BE2C (cell line): Measurements from ENCODE around the gene NPTXR.

Source experiments
- DNase-seq: peaks from one replicate; pipeline ENCODE4 v3.0.0-alpha.2; 2020
- H3K27me3 ChIP-seq: fragments of 250-450 bp; sonication (Bioruptor Pico); 2 replicates; pipeline ENCODE4 v1.5.1; 2020; ENCODE audit warnings: mild to moderate bottlenecking
- H3K36me3 ChIP-seq: fragments of 250-450 bp; sonication (Bioruptor Pico); 2 replicates; pipeline ENCODE4 v1.5.1; 2020; ENCODE audit warnings: mild to moderate bottlenecking
- H3K4me1 ChIP-seq: fragments of 250-450 bp; sonication (Bioruptor Pico); 2 replicates; pipeline ENCODE4 v1.5.1; 2020
- H3K4me3 ChIP-seq: 2 replicates; pipeline ENCODE4 v1.5.1; 2011; ENCODE audit warnings: low read depth, low read length
- H3K9me3 ChIP-seq: fragments of 250-450 bp; sonication (Bioruptor Pico); 2 replicates; pipeline ENCODE4 v1.5.1; 2020
- CTCF ChIP-seq: IDR thresholded peaks from 2 replicates; pipeline ENCODE4 v1.5.1; 2012; ENCODE audit warnings: mild to moderate bottlenecking, low read depth, low read length

NPTXR gene

GRCh38 chr22:38867471-38868285 lies 23.9 kb upstream of the NPTXR start:
- H3K36me3 ChIP-seq: peaks cover 55% of the 10 kb centered on the region
- no peak for DNase-seq
- H3K4me1 ChIP-seq: peaks cover 51% of the 10 kb centered on the region
- H3K9me3 ChIP-seq: no peaks in the 10 kb centered on the region
- TF ChIP-seq CTCF: no peak
- no peak overlapping the region for H3K4me3 ChIP-seq
- H3K27me3 ChIP-seq: no peaks in the 10 kb centered on the region

GRCh38 chr22:38867124-38867455 lies 23.3 kb upstream of the NPTXR start:
- TF ChIP-seq CTCF: no peak
- DNase-seq: no peak
- Histone ChIP-seq H3K4me1 (peaks cover 53% of the 10 kb centered on the region), H3K36me3 (peaks cover 55% of the 10 kb centered on the region), H3K4me3 (no peak overlapping the region), H3K27me3 (no peaks in the 10 kb centered on the region), H3K9me3 (no peaks in the 10 kb centered on the region)

- H3K9me3 ChIP-seq: no peaks in the 10 kb centered on the region
- TF ChIP-seq CTCF: no peak
- no peaks in the 10 kb centered on the region for H3K27me3 ChIP-seq
- H3K36me3 ChIP-seq: peaks cover 55% of the 10 kb centered on the region
- DNase-seq: peak; percentile 71
- no peak overlapping the region for H3K4me3 ChIP-seq
- H3K4me1 ChIP-seq: peaks cover 56% of the 10 kb centered on the region
These were observed 22.7 kb upstream of the NPTXR start for GRCh38 chr22:38866399-38867123.

GRCh38 chr22:38866024-38866398 lies 22.2 kb upstream of the NPTXR start:
- Histone ChIP-seq H3K4me1 (peaks cover 56% of the 10 kb centered on the region), H3K9me3 (no peaks in the 10 kb centered on the region), H3K27me3 (no peaks in the 10 kb centered on the region), H3K4me3 (no peak overlapping the region), H3K36me3 (peaks cover 55% of the 10 kb centered on the region)
- DNase-seq: no peak
- TF ChIP-seq CTCF: no peak

DNA sequence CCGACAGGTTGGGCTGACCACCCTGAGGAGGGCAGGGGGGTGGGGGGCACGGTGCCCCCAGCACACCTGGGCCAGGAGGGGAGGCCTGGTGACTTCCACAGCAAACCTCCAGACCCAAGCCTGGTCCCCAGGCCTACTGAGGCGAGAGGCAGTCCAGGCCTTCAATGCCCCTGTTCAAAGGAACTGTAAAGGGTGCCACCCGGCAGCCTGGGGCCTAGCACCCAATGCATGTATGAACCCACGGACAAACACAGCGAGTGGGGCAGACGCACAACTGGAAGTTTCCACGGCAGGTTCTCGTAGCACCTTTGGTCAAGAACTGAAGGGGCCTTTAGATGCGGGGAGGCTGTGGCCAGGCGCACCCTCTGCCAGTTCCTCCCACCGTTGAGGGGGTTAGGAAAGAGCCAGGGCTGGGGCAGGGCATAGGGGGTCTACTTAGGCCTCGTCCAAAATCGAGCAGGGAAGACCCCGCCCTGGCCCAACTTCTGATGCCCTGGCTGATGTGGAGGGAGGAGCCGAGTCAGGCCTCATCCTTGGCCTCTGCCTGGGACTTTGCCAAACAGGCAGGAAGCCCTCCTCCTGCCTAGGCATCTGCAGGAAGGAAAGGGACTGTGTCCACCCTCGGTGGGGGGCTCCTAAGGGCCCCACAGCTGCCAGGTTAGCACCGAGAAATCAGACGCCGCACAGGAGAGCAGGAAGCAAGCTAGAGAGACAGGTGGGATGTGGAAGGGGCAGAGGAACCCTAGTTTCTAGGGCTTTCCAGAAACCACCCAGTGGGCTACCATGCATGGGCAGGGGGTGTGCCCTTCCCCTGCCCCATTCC lies 21.6 kb upstream of the NPTXR start:
- Histone ChIP-seq H3K4me3 (no peak overlapping the region), H3K4me1 (peaks cover 56% of the 10 kb centered on the region), H3K9me3 (no peaks in the 10 kb centered on the region), H3K36me3 (peaks cover 55% of the 10 kb centered on the region), H3K27me3 (no peaks in the 10 kb centered on the region)
- no peak for DNase-seq
- no peak for TF ChIP-seq CTCF
